Neuron (in vitro differentiated cells): ENCODE results near the gene GYPA.
"Not testable (repeated sequence)": the region's sequence is repeated elsewhere in the genome, so short reads cannot be mapped to it uniquely, and the experiment has no call there.

ENCODE experiments used
- H2AFZ ChIP-seq: one replicate; pipeline ENCODE4 v1.6.1; 2013; ENCODE audit warnings: low read depth, mild to moderate bottlenecking, inconsistent platforms, low read length, moderate library complexity
- H3K27me3 ChIP-seq: one replicate; pipeline ENCODE4 v1.6.1; 2013; ENCODE audit warnings: low read length; ENCODE audit not compliant: insufficient read depth
- H3K36me3 ChIP-seq: one replicate; pipeline ENCODE4 v1.6.1; 2013; ENCODE audit warnings: low read length; ENCODE audit not compliant: insufficient read depth
- H3K4me1 ChIP-seq: one replicate; pipeline ENCODE4 v1.6.1; 2013; ENCODE audit warnings: low read length; ENCODE audit not compliant: insufficient read depth
- H3K4me3 ChIP-seq: 2 replicates; pipeline ENCODE4 v1.5.1; 2013; ENCODE audit warnings: mild to moderate bottlenecking, low read length, moderate library complexity
- H3K9me3 ChIP-seq: one replicate; pipeline ENCODE4 v1.6.1; 2013; ENCODE audit warnings: low read length

Gene GYPA

GRCh38 chr4:144119752-144120151 is 20.8 kb downstream of the GYPA start:
- not testable (repeated sequence) for H3K36me3 ChIP-seq, H3K4me3 ChIP-seq, H3K4me1 ChIP-seq, H3K27me3 ChIP-seq, H3K9me3 ChIP-seq, H2AFZ ChIP-seq

GRCh38 chr4:144115519-144115918 is 25.0 kb downstream of the GYPA start:
- Histone ChIP-seq H3K27me3 (no peaks in the 10 kb centered on the region), H2AFZ (no peak overlapping the region), H3K36me3 (no peaks in the 10 kb centered on the region), H3K4me3 (no peak overlapping the region), H3K4me1 (no peaks in the 10 kb centered on the region), H3K9me3 (no peaks in the 10 kb centered on the region)

- Histone ChIP-seq H3K27me3 (no peaks in the 10 kb centered on the region), H3K36me3 (no peaks in the 10 kb centered on the region), H3K9me3 (no peaks in the 10 kb centered on the region), H2AFZ (no peak overlapping the region), H3K4me3 (no peak overlapping the region), H3K4me1 (no peaks in the 10 kb centered on the region)
Measured at GRCh38 chr4:144113546-144113945, 27.0 kb downstream of the GYPA start.

GRCh38 chr4:144104509-144105130 is 35.9 kb downstream of the GYPA start:
- Histone ChIP-seq H3K36me3 (no peaks in the 10 kb centered on the region), H3K27me3 (no peaks in the 10 kb centered on the region), H3K9me3 (no peaks in the 10 kb centered on the region), H3K4me1 (no peaks in the 10 kb centered on the region), H2AFZ (no peak overlapping the region), H3K4me3 (no peak overlapping the region)

GRCh38 chr4:144097776-144098175 is 42.7 kb downstream of the GYPA start:
- not testable (repeated sequence) for H3K36me3 ChIP-seq, H3K4me3 ChIP-seq, H2AFZ ChIP-seq, H3K9me3 ChIP-seq, H3K27me3 ChIP-seq, H3K4me1 ChIP-seq

- H2AFZ ChIP-seq, H3K27me3 ChIP-seq, H3K4me1 ChIP-seq, H3K4me3 ChIP-seq, H3K9me3 ChIP-seq, H3K36me3 ChIP-seq: not testable (repeated sequence)
Measured at GRCh38 chr4:144093995-144094394, 46.5 kb downstream of the GYPA start.

GRCh38 chr4:144091181-144091580 is 49.3 kb downstream of the GYPA start:
- H3K9me3 ChIP-seq, H2AFZ ChIP-seq, H3K36me3 ChIP-seq, H3K27me3 ChIP-seq, H3K4me1 ChIP-seq, H3K4me3 ChIP-seq: not testable (repeated sequence)

- Histone ChIP-seq H3K9me3 (no peaks in the 10 kb centered on the region), H3K27me3 (no peaks in the 10 kb centered on the region), H2AFZ (no peak overlapping the region), H3K36me3 (no peaks in the 10 kb centered on the region), H3K4me3 (no peak overlapping the region), H3K4me1 (no peaks in the 10 kb centered on the region)
Measured at GRCh38 chr4:144090744-144091143, 49.8 kb downstream of the GYPA start.

- H3K27me3 ChIP-seq, H3K4me3 ChIP-seq, H3K9me3 ChIP-seq, H3K4me1 ChIP-seq, H3K36me3 ChIP-seq, H2AFZ ChIP-seq: not testable (repeated sequence)
Measured at GRCh38 chr4:144082053-144082452, 58.5 kb downstream of the GYPA start.

GRCh38 chr4:144080135-144080534 is 60.4 kb downstream of the GYPA start:
- not testable (repeated sequence) for H3K27me3 ChIP-seq, H3K36me3 ChIP-seq, H3K9me3 ChIP-seq, H3K4me1 ChIP-seq, H3K4me3 ChIP-seq, H2AFZ ChIP-seq

GRCh38 chr4:144078746-144079145 is 61.8 kb downstream of the GYPA start:
- H3K9me3 ChIP-seq, H3K27me3 ChIP-seq, H3K36me3 ChIP-seq, H3K4me3 ChIP-seq, H3K4me1 ChIP-seq, H2AFZ ChIP-seq: not testable (repeated sequence)

GRCh38 chr4:144061556-144061955 is 79.0 kb downstream of the GYPA start:
- H2AFZ ChIP-seq, H3K4me3 ChIP-seq, H3K9me3 ChIP-seq, H3K4me1 ChIP-seq, H3K27me3 ChIP-seq, H3K36me3 ChIP-seq: not testable (repeated sequence)

GRCh38 chr4:144060234-144060859 is 80.2 kb downstream of the GYPA start:
- not testable (repeated sequence) for H3K36me3 ChIP-seq, H3K27me3 ChIP-seq, H3K9me3 ChIP-seq, H3K4me1 ChIP-seq, H3K4me3 ChIP-seq, H2AFZ ChIP-seq
